ENCODE measurements around the gene MYOG. TPM values are rescaled to one million over a fixed set of nuclear protein-coding genes. Genes with fewer than 3 reads are reported as not detected.

Gene MYOG
- total and polyA plus RNA-seq, 5 donors: not detected

- no peak overlapping the region for H3K4me3 ChIP-seq (ENCODE audit: low read length)
- H3K4me1 ChIP-seq (ENCODE audit: control insufficient read depth, insufficient read depth, low read length): peaks cover 2% of the 10 kb centered on the region
- H3K27me3 ChIP-seq (ENCODE audit: control insufficient read depth, insufficient read depth): no peaks in the 10 kb centered on the region
- DNase-seq: no peak
- WGBS: 95% methylated on average over 3 of the region's 3 CpGs
- intact Hi-C loops (cut with DNase I): no loop called here
- H3K9me3 ChIP-seq (ENCODE audit: control insufficient read depth, low read length): no peaks in the 10 kb centered on the region
- ATAC-seq: no peak
- H3K27ac ChIP-seq (ENCODE audit: low read length): no peak overlapping the region
Measured at GRCh38 chr1:203088441-203088840, 2.6 kb upstream of the MYOG start.

DNA sequence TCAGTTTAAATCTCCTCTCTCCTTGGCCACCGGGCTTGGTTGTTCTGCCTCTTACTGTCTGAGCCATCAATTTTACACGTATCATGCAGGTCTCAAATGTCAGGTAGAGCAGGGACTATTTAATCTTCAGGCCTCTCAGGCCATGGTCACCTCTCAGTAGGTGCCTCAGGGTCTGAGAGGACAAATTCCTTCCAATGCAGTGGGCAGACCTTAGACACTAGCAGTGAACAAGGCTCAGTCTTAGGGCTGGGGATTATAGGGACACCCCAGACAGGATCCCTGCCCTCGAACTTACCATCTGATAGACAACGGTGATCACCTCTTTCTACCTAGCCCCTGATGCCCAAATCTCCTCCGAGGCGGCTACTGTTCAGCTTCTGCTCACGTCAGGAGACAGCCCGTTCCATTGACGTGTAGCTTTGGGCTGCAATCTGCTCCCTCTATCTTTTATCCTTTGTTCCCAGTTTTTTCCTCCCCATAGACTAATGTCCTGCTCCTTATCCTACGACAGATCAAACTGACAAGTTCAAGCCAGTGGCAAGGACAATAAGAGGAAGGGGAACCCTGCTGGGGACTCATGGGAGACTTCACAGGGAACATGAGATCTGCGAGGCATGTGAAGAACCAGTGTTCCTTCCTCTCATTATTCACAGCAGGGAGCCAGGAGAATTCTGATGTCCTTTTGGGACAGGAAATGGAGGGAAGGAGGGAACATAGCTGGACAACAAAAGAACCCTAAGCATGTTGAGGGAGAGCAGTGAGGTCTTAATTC lies 1.4 kb upstream of the MYOG start:
- intact Hi-C loops (cut with DNase I): no loop called here
- ATAC-seq (no peak), DNase-seq (no peak)
- Histone ChIP-seq H3K9me3 (ENCODE audit: control insufficient read depth, low read length) (no peaks in the 10 kb centered on the region), H3K4me1 (ENCODE audit: control insufficient read depth, insufficient read depth, low read length) (peaks cover 2% of the 10 kb centered on the region), H3K27me3 (ENCODE audit: control insufficient read depth, insufficient read depth) (no peaks in the 10 kb centered on the region), H3K4me3 (ENCODE audit: low read length) (no peak overlapping the region), H3K27ac (ENCODE audit: low read length) (no peak overlapping the region)
- 67% methylated on average over 11 of the region's 11 CpGs for WGBS

GRCh38 chr1:203084588-203085527 lies 954 bp downstream of the MYOG start:
- no peak for DNase-seq
- H3K4me3 ChIP-seq (ENCODE audit: low read length): no peak overlapping the region
- intact Hi-C loops (cut with DNase I): no loop called here
- H3K27ac ChIP-seq (ENCODE audit: low read length): no peak overlapping the region
- H3K27me3 ChIP-seq (ENCODE audit: control insufficient read depth, insufficient read depth): no peaks in the 10 kb centered on the region
- 95% methylated on average over 14 of the region's 14 CpGs for WGBS
- peaks cover 2% of the 10 kb centered on the region for H3K4me1 ChIP-seq (ENCODE audit: control insufficient read depth, insufficient read depth, low read length)
- H3K9me3 ChIP-seq (ENCODE audit: control insufficient read depth, low read length): no peaks in the 10 kb centered on the region
- peak in 1 of 2 donors; percentile 5 for ATAC-seq

GRCh38 chr1:203083463-203083921 lies 2.3 kb downstream of the MYOG start:
- no peaks in the 10 kb centered on the region for H3K27me3 ChIP-seq (ENCODE audit: control insufficient read depth, insufficient read depth)
- intact Hi-C loops (cut with DNase I): no loop called here
- peak overlapping the region; percentile 27 for H3K27ac ChIP-seq (ENCODE audit: low read length)
- DNase-seq: no peak
- H3K9me3 ChIP-seq (ENCODE audit: control insufficient read depth, low read length): no peaks in the 10 kb centered on the region
- 75% methylated on average over 11 of the region's 11 CpGs for WGBS
- no peak overlapping the region for H3K4me3 ChIP-seq (ENCODE audit: low read length)
- ATAC-seq: no peak
- H3K4me1 ChIP-seq (ENCODE audit: control insufficient read depth, insufficient read depth, low read length): peaks cover 2% of the 10 kb centered on the region

DNA sequence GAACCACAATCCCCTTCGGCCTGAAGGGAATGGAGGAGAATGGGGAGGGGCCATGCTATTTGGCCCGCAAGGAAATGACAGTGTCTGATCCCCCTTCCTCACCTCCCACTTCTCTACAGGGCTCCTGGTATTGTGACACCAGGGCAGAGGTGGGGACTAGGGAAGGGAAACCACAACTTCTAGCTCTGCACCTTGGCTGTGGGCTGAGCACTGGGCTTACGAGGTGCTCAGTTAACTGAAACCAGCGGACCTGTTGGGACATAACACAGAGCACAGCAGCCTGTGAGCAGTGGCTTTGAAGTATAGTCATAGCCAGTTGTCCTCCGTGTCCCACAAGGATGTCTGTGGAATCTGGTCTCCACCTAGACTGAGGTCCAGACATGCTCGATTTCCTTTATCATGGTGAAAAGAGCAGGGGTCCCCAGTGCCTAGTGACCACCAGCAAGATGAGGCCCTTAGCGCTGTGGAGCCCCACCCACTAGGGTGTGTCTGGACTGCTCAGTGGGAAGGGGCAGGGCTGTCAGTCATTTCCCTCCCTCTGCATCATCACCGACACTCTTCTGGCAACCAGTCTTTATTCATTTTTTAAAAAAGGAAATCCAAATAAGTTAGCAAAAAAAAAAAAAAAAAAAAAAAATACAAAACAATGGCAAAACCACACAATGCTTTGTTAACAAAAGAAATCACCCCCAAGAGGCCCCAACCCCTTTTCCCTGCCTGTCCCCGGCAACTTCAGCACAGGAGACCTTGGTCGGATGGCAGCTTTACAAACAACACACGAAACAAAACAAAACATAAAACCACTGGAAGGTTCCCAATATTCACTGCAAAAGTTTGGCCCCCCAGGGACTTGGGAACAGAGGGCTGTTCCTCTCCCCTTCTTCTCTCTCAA lies 3.0 kb downstream of the MYOG start:
- H3K27ac ChIP-seq (ENCODE audit: low read length): peak overlapping the region; percentile 27
- WGBS: 45% methylated on average over 11 of the region's 11 CpGs
- peaks cover 2% of the 10 kb centered on the region for H3K4me1 ChIP-seq (ENCODE audit: control insufficient read depth, insufficient read depth, low read length)
- H3K4me3 ChIP-seq (ENCODE audit: low read length): no peak overlapping the region
- intact Hi-C loops (cut with DNase I): no loop called here
- no peaks in the 10 kb centered on the region for H3K27me3 ChIP-seq (ENCODE audit: control insufficient read depth, insufficient read depth)
- peak in 1 of 2 donors; percentile 43 for ATAC-seq
- DNase-seq: no peak
- no peaks in the 10 kb centered on the region for H3K9me3 ChIP-seq (ENCODE audit: control insufficient read depth, low read length)

DNA sequence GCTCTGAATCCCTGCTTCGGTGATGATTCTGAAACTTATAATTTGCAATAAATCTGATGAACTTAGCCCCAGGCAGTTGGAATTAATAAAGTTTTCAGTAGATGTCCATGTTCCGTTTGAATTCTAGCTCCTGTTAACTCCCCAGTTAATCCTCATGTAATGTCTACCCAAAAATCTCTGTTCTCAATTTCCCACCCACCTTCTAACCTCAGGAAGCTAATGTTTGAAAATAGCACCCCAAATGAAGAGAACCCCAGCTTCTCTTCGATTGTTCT lies 3.6 kb downstream of the MYOG start:
- Histone ChIP-seq H3K4me1 (ENCODE audit: control insufficient read depth, insufficient read depth, low read length) (peaks cover 2% of the 10 kb centered on the region), H3K27me3 (ENCODE audit: control insufficient read depth, insufficient read depth) (no peaks in the 10 kb centered on the region), H3K27ac (ENCODE audit: low read length) (no peak overlapping the region), H3K4me3 (ENCODE audit: low read length) (no peak overlapping the region), H3K9me3 (ENCODE audit: control insufficient read depth, low read length) (no peaks in the 10 kb centered on the region)
- intact Hi-C loops (cut with DNase I): no loop called here
- ATAC-seq (no peak), DNase-seq (no peak)
- 62% methylated on average over 3 of the region's 3 CpGs for WGBS

GRCh38 chr1:203081465-203082230 lies 4.2 kb downstream of the MYOG start:
- no peak overlapping the region for H3K4me3 ChIP-seq (ENCODE audit: low read length)
- H3K9me3 ChIP-seq (ENCODE audit: control insufficient read depth, low read length): no peaks in the 10 kb centered on the region
- peaks cover 2% of the 10 kb centered on the region for H3K4me1 ChIP-seq (ENCODE audit: control insufficient read depth, insufficient read depth, low read length)
- intact Hi-C loops (cut with DNase I): no loop called here
- 58% methylated on average over 9 of the region's 9 CpGs for WGBS
- DNase-seq (no peak), ATAC-seq (no peak)
- H3K27ac ChIP-seq (ENCODE audit: low read length): no peak overlapping the region
- H3K27me3 ChIP-seq (ENCODE audit: control insufficient read depth, insufficient read depth): no peaks in the 10 kb centered on the region

- DNase-seq: no peak
- intact Hi-C loops (cut with DNase I): no loop called here
- no peaks in the 10 kb centered on the region for H3K9me3 ChIP-seq (ENCODE audit: control insufficient read depth, low read length)
- H3K4me3 ChIP-seq (ENCODE audit: low read length): no peak overlapping the region
- ATAC-seq: no peak
- H3K27me3 ChIP-seq (ENCODE audit: control insufficient read depth, insufficient read depth): no peaks in the 10 kb centered on the region
- no peak overlapping the region for H3K27ac ChIP-seq (ENCODE audit: low read length)
- WGBS: 94% methylated on average over 5 of the region's 5 CpGs
- peaks cover 2% of the 10 kb centered on the region for H3K4me1 ChIP-seq (ENCODE audit: control insufficient read depth, insufficient read depth, low read length)
Measured at GRCh38 chr1:203080456-203080855, 5.4 kb downstream of the MYOG start.

DNA sequence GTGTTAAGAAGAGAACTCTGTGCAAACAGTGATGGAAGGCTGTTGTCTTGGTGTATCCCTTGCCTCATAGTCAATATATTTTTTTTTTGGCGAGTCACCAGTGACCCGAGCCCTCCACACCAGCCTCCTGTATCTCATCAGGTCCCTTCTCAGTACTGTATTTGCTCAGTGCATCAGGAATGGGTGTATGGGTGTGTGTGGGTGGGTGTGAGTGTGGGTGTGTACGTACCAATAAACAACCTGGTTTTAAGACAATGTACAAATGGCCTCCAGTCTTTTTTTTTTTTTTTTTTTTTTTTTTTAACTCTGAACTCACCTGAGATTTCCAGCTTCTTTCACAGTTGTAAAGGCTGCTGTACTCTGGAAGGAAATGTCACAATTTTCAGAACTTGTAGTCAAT lies 7.3 kb downstream of the MYOG start:
- Histone ChIP-seq H3K4me1 (ENCODE audit: control insufficient read depth, insufficient read depth, low read length) (no peaks in the 10 kb centered on the region), H3K27ac (ENCODE audit: low read length) (no peak overlapping the region), H3K9me3 (ENCODE audit: control insufficient read depth, low read length) (no peaks in the 10 kb centered on the region), H3K27me3 (ENCODE audit: control insufficient read depth, insufficient read depth) (no peaks in the 10 kb centered on the region), H3K4me3 (ENCODE audit: low read length) (no peak overlapping the region)
- 90% methylated on average over 3 of the region's 3 CpGs for WGBS
- no peak for DNase-seq
- ATAC-seq: no peak
- intact Hi-C loops (cut with DNase I): no loop called here

GRCh38 chr1:203077956-203078355 lies 7.9 kb downstream of the MYOG start:
- Histone ChIP-seq H3K4me1 (ENCODE audit: control insufficient read depth, insufficient read depth, low read length) (no peaks in the 10 kb centered on the region), H3K27me3 (ENCODE audit: control insufficient read depth, insufficient read depth) (no peaks in the 10 kb centered on the region), H3K27ac (ENCODE audit: low read length) (no peak overlapping the region), H3K9me3 (ENCODE audit: control insufficient read depth, low read length) (no peaks in the 10 kb centered on the region), H3K4me3 (ENCODE audit: low read length) (no peak overlapping the region)
- ATAC-seq (no peak), DNase-seq (no peak)
- intact Hi-C loops (cut with DNase I): no loop called here
- WGBS: 95% methylated on average over 2 of the region's 2 CpGs

Data from right cardiac atrium (tissue), 5 donors.